Measurements from ENCODE around the gene RFTN1.

GRCh38 chr3:16559653-16560365, 46.3 kb upstream of the RFTN1 start:
- TF ChIP-seq ELF4 (IDR thresholded peaks at IDR 0.05), result no peak
- TF ChIP-seq NFRKB (IDR thresholded peaks at IDR 0.05), result no peak
- no peak for TF ChIP-seq SP1 (IDR thresholded peaks at IDR 0.05)
- TF ChIP-seq FOXK2 (IDR thresholded peaks at IDR 0.05), result no peak
- TF ChIP-seq ZNF384 (IDR thresholded peaks at IDR 0.05), result no peak
- no peak for TF ChIP-seq HDGF (IDR thresholded peaks at IDR 0.05; ENCODE audit: borderline replicate concordance)
- no peak for TF ChIP-seq TARDBP (IDR thresholded peaks at IDR 0.05)
- TF ChIP-seq ARNT (IDR thresholded peaks at IDR 0.05), result no peak
- no peak for TF ChIP-seq FOXA1 (IDR thresholded peaks at IDR 0.05)
- no peak for TF ChIP-seq CTBP1 (IDR thresholded peaks at IDR 0.05; ENCODE audit: borderline replicate concordance)

Measured in HEK293T (cell line).